ENCODE data around the gene HMG20A.

- TF ChIP-seq SUZ12 (IDR thresholded peaks at IDR 0.05): no peak
- TF ChIP-seq SP1 (IDR thresholded peaks at IDR 0.05): no peak
- TF ChIP-seq TARDBP (IDR thresholded peaks at IDR 0.05): no peak
Measured at GRCh38 chr15:77514641-77515402, 94.1 kb downstream of the HMG20A start.

Measured in HEK293T (cell line).